HG03571 (cell line): Measurements from ENCODE around the gene ALDH1A1.

Experiments used
- ATAC-seq: cut with Tn5 transposase; IDR thresholded peaks from one replicate; pipeline ENCODE4 v1.9.1; 2021; ENCODE audit not compliant: unreplicated experiment

Gene ALDH1A1

DNA sequence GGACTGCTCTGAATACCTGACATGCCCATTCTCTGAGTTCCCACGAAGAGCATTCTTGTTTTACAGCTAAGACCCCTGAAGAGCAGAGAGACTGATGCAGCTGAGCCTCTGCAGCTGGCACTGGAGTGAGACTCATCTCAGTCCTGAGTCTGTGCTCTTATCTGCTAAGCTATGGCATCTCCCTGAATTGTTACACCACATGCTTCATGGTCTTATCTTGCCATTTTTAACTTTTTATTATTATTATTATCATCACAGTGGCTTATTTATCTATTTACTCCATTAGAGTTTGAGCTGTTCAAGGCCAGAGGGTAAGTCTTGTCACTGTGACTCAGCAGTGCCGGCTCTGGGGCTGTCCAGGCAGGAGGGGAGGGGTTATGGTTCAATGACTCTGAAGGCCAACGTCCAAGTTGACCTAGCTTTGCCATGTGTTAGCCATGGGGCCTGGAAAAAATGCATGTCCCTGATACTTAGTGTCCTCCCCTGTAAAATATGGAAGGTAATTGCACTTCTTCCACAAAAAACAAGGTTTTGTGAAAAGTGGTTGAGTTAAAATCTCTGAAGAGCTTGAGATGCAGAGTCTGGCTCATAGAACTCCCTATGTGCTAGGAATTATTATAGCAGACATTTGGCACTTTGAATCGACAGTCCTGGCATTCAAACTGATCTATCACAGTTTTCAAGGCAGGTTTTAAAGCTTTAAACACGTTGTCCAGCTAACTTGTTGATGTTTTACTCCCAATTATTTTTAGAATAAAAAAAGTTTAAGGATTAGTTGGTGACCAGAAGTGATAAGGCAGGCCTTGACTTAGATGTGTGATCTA is 94.6 kb downstream of the ALDH1A1 start:
- no peak for ATAC-seq

DNA sequence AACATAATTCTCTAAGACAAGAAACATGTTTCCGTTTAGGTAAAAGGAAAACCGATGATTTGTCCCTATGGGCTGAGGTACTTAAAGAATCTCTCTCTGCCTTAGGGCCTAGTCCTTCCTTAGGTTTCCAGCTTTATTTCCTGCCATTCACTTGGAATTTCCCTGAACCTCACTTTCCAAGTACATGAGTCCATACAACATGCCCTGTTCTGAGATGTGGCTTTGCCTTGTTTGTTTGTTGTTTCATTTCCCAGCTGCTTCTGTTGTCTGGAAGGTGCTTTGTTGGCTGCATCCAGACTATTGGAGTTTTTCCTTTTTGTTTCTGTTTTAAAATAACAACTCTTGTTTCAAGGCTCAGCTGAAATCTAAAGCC is 95.2 kb downstream of the ALDH1A1 start:
- no peak for ATAC-seq

DNA sequence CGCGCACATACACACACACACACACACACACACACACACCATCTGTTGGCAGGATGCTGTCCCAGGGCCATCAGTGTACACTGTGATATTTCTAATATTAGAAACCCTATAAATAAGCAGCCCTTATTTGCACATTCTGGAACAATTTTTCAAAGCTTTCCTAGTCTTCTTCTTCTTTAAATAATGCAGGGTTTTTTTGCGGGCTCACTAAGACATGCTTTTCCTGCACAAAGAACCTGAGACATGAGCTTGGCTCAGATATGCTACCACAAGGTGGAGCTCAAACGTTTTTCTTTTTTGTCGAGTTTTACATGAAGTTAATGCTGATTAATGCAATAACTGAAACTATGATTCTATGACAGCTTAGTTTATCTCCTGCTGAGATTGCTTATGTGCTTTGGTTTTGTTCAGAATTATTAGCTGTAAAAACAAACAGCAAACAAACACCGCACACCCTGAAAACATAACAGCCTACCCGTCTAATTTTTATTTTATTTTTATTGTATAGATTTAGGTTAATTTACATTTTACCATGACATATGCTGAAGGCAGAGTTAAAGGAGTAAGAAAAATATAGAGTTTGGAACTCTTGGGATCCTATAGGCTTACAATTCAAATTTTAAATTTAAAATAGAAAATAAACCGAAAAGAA is 95.8 kb downstream of the ALDH1A1 start:
- ATAC-seq = no peak

DNA sequence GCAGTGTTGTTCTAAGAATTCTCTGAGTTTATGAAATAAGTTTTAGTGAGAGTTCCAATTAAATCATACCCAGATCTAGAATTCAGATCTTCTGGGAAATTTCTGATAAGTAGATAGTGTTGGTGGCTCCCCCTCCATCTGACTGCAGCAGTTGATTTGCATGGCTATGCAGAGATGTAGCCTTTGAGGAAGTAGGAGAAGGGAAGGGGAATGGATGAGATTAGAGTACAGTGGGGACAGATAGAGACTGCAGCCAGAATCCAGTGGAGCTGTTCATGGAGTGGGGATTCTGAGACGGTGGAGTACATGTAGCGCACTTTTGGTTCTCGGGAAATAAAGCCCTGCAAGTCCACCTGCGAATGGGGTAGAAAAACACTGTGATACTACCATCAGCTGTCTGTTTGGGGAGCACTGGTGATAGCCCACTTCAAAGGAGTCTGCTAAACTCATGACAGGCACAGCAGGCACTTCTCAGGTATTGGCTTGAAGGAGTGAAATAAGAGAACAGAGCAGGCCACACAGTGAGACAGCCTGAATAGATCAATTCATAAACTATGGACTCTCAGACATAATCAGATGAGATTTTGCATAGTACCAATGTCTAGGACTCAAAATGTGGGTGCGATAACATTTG is 96.8 kb downstream of the ALDH1A1 start:
- no peak for ATAC-seq

DNA sequence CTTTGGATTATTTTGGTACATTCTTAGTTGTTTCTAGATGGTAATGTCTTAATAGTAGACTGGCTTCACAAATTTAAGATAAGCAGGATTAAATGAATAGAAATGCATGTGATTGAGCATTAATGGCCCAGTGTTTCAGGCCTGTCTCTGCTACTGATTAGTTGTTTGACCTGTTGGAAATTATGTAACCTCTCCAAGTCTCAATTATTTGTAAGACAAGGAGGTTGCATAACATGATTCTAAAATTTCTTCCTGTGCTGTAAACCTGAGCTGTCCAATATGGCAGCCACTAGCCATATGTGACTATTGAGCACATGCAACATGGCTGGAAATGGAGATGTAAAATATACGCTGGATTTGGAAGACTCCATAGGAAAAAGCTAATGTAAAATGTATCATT is 97.5 kb downstream of the ALDH1A1 start:
- ATAC-seq = no peak
